NCI-H510A (cell line): ENCODE measurements around the gene IL15.
A peak's percentile ranks its signal among the peaks of the same experiment; 100 is the strongest.
"Not testable (repeated sequence)": the region's sequence is repeated elsewhere in the genome, so short reads cannot be mapped to it uniquely, and the experiment has no call there.

Experiments used
- DNase-seq: peaks from one replicate; lab custom pipeline; 2025; lab: John Stamatoyannopoulos, UW

IL15 gene, protein sequence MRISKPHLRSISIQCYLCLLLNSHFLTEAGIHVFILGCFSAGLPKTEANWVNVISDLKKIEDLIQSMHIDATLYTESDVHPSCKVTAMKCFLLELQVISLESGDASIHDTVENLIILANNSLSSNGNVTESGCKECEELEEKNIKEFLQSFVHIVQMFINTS

DNA sequence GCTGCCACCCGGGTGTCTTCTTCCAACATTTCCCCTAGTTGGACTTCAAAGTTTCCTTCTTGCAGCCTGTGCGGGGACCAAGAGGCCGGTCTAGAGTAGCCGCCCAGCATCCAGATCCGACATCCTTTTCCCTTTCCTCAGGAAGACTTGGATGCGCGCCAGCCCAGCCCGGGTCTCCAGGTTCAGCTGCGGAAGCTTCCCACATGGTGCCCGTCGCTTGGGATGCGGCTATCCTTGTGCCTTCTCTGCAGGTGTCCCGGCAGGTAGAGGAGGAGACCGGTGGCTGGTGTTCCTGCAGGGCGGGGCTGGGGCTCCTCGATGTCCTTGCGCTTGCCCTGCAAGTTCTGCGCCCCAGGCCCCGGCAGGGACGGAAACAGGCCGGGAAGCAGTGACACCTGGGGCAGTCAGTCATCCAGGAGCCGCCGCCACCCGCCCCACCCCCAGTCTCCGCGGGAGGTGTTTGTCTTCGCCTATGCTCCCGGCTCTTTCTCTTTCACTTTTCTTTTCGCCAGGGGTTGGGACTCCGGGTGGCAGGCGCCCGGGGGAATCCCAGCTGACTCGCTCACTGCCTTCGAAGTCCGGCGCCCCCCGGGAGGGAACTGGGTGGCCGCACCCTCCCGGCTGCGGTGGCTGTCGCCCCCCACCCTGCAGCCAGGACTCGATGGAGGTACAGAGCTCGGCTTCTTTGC lies at the start of gene IL15:
IL15 (plus strand) TSS at position 502 of the 689 bp plus-strand sequence. CDS start 82,882 bp downstream, outside the sequence.
- peak; percentile 33 for DNase-seq

DNA sequence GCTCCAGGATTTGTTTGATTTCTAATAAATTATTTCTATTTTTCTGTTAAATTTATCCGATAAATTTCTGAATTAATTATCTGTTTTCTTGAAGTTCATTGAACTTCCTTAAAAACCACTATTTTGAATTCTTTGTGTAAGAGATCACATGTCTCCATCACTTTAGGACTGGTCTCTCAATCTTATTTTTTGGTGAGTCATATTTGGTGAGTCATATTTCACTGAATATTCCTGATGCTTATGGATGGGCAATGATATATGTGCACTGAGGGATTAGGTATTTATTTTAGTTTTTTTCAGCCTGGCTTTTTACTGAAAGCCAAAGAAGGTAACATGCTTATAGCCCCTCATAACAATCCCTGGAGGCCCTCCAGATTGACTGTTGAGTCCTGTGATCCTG lies 48.5 kb upstream of the IL15 start:
- no peak for DNase-seq

DNA sequence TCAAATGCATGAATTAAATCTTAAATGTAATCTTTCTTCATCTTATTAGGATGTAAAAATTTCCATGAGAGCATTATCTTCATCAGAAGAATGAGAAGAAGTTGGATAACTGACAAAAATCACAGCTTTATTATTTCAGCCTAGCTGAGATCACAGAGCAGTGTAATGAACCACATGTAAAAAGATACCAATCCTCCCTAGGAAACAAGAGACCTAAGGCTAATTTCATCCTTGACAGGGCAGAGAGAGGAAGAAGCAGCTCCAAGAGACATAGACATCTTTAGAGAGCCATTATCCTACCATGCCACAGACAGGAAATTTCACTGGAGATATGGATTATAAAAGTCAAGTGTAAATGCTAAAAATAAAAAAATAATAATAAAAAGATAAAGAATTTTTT lies 40.9 kb upstream of the IL15 start:
- no peak for DNase-seq

DNA sequence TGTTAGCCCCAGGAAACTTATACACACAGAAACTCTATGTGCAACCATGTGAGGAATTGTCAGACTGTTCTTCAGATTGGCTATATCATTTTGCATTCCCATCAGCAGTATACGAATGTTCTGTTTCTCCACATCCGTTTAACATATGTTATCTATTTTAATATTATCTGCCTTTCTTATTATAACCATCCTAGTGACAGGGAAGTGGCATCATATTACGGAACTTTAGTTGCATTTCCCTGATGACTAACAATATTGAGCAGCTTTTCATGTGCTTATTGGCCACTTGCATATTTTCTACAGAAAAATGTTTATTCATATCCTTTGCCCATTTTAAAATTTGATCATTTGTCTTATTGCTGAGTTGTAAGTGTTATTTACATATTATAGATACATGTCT lies 36.5 kb upstream of the IL15 start:
- no peak for DNase-seq

DNA sequence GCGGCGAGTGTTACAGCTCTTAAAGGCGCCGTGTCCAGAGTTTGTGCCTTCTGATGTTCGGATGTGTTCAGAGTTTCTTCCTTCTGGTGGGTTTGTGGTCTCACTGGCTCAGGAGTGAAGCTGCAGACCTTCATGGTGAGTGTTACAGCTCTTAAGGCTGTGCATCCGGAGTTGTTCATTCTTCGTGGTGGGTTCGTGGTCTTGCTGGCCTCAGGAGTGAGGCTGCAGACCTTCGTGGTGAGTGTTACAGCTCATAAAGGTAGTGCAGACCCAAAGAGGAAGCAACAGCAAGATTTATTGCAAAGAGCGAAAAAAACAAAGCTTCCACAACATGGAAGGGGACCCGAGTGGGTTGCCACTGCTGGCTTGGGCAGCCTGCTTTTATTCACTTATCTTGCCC lies 31.7 kb upstream of the IL15 start:
- not testable (repeated sequence) for DNase-seq

DNA sequence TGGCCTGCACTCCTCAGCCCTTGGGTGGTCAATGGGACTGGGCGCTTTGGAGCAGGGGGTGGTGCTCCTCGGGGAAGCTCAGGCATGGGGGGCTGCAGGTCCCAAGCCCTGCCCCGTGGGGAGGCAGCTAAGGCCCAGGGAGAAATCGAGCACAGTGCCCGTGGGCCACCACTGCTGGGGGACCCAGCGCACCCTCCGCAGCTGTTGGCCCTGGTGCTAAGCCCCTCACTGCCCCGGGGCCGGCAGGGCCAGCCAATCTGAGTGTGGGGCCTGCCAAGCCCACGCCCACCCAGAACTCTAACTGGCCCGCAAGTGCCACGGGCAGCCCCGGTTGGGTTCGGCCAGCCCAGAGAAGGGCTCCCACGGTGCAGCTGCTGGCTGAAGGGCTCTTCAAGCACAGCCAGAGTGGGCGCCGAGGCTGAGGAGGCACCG lies 30.9 kb upstream of the IL15 start:
- no peak for DNase-seq

DNA sequence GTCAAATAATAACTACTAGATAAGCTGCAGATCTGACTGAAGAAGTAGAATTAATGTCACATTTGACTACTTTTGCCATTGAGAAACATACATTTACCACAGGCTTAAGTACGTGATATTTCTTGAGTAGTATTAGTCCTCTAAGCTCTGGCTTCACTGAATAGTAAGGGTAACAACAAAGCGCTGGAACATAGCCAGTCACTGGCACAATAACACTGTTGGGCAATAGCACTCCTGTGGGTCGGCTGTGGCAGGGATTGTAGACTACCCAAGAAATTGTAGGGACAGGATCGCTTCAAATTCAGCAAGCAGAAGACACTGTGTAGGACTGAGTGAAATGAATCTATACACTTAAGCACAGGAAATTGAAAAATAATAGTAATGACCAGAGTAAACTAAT lies 27.1 kb upstream of the IL15 start:
- DNase-seq, result no peak

DNA sequence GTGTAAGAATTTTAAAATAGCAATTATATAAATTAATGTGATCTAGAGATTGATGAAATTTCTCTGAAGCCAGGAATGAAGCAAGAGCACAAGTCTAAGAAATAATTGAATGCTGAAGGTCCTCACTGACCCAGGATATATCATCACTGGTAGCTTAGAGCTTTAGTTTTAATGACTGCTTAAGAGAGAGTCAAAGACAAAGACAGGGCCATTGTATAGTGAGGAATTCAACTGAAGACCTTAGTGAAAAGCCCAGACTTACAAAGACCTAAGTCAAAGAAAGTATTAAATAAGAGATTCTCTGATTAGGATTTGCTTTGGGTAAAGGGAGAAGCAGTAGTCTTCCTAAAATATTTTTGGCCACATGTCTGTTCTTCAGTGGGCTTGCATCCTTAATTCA lies 26.0 kb upstream of the IL15 start:
- no peak for DNase-seq

DNA sequence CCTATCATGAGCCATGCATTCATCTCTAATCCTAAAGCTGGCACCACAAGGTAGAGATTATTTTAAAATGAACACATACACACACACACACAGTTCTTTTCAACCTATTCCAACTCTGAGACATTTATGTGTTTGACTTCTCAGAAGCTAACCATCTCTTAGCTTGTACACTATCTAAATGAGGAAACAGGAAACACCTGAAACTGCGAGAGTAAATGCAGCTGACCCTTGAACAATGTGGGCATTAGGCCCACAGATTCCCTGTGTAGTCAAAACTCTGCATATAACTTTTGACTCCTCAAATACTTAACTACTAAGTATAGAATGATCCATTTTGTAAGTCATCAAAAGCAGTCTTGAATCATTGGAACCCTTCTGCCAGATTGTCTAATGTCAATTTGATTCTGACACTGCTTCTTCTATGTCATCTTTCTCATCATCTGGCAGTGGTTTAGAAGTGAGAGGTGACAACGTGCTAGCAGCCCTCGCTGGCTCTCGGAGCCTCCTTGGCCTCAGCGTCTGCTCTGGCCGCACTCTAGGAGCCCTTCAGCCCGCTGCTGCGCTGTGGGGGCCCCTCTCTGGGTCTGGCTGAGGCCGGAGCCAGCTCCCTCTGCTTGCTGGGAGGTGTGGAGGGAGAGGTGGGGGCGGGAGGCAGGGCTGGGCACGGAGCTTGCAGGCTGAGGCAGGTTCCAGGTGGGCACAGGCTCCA lies 21.4 kb upstream of the IL15 start:
- no peak for DNase-seq

DNA sequence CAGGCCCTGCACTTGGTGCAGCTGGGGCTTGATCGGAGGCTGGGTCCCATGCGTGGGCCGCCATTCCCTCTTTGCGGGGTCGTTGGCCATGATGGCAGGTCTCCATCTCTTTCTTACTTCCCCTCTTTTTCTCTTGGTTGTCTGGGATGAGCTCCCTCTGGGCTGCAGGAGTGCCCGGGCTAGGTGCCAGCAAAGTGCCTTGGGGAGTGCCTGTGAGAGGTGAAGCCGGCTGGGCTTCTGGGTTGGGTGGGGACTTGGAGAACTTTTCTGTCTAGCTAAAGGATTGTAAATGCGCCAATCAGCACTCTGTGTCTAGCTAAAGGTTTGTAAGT lies 20.8 kb upstream of the IL15 start:
- not testable (repeated sequence) for DNase-seq

DNA sequence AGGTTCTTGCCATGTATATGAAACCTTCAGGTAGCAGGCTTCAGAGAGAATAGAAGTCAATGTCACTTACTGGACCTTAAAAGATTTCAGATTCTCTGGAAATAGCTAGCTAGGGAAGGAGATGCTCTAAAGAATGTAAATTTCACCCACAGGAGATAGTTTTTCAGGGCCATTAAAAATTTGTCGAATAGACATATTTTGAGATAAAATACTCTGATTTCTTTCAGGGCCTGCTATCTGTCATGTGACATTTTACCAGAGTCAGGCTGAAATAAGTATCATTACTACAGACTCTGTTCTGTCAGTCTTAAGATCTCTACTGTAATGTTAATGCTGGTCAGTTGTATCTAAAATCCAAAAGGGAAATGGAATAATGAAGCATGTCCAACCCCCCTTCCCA lies 15.7 kb upstream of the IL15 start:
- DNase-seq, result no peak

DNA sequence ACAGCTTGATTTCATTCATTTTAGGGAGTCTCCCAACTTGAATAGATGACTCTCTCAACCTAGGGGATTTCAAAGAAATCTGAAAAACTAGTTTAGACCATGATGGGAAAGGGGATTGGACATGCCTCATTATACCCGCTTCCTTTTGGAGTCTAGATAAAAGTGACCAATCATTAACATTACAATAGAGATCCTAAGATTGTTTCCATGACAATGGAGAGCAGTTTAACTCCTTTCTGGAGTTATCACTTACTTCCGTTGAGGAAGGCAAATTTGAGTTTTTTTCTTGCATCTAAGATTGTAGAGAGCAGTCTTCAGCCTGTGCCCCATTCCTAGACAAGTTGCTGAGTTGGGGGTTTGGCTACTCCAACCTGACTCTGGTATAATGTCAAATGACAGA lies 11.4 kb upstream of the IL15 start:
- no peak for DNase-seq

DNA sequence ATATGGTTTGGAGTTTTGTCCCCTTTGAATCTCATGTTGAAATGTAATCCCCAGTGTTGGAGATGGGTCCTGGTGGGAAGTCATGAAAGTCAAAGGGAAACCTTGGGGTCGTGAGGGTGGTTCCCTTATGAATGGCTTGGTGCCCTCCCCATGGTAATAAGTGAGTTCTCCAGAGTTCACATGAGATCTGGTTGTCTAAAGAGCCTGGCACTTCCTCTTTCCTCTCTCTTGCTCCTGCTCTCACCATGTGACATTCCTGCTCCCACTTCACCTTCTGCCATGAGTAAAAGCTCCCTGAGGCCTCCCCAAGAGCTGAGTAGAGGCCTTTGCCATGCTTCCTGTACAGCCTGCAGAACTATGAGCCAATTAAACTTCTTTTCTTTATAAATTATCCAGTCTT lies 5.5 kb upstream of the IL15 start:
- no peak for DNase-seq

DNA sequence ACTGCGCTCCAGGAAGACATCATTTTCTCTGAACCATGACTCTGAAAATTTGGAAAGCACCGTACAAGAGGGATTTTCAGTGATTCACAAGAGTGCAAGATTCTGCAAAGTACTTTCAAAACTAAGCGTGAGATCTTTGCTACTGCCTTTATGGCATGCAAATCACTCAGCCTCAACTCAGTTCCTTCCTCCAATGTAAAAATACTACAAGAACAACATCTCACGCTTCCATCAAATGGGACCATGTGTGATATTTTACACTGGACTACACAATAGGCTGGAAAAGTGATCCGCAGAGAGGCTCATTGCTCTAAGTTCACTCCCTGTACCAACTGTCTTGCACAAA lies 674 bp upstream of the IL15 start:
- DNase-seq, result no peak

DNA sequence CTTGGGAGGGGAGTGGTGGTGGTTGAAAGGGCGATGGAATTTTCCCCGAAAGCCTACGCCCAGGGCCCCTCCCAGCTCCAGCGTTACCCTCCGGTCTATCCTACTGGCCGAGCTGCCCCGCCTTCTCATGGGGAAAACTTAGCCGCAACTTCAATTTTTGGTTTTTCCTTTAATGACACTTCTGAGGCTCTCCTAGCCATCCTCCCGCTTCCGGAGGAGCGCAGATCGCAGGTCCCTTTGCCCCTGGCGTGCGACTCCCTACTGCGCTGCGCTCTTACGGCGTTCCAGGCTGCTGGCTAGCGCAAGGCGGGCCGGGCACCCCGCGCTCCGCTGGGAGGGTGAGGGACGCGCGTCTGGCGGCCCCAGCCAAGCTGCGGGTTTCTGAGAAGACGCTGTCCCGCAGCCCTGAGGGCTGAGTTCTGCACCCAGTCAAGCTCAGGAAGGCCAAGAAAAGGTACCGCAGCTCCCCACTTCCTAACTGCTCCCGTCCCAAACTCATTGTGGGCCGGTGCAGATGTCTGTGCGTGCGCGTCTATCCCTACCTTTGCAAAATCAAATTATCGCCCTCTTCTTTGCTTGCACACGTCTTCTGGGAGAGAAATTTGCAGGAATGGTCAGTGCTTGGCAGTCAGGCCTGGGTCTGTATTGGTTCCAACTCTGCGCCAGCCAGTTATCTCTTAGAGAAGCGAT lies 533 bp downstream of the IL15 start:
- no peak for DNase-seq

DNA sequence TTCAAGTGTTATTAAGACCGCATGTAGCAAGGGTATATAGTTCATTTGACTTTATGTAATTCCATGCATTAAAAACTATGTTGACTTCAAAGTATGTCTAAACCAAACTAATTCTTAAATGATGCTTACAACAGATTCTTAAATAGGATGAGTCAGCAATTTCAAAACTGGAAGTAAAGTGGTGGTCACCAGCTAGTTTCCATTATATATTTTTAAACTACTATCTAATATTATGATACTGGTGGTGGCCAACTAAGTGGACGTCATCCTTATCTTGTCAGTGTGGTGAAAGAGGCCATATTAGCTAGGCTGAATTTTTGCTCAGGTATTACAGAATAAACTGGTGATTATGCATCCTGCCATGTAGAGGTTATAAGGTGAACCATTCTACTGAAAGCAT lies 1.2 kb downstream of the IL15 start:
- no peak for DNase-seq

DNA sequence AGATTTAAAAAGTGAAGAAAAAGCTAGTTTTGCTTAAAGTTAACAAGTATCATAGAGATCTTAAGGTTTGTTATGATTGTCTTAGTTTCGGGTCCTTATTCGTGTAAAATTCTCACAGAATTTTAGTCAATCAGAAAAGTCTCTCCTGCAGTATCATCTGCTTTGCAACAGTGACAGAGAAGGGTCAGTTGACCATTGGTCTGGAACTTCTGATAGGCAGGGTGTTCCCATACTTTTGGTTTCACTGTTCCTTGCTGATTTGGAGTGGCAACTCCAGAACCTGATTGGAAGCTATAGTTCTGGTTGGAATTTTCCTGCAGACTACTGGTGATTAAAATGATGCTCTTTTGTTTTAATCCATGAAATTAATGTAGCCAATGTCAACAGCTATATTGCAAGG lies 1.8 kb downstream of the IL15 start:
- DNase-seq, result no peak

DNA sequence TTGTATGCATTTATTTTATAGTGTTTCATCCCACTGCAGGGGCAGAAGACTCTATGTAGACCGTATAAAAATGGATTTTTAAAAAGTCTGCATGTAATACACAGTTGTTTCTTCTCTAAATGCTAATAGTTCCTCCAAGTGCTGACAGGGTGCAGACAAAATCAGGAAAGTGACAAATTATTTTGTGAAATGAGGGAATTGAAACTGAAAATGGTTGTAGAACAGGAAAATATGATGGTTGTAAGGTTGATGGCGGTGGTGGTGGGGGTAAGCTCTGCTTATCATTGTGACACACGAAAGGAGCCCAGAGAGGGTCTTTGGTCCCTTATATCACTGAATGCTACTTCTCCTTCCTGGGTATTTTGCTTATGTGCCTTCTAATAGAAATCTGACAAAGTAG lies 4.3 kb downstream of the IL15 start:
- no peak for DNase-seq

DNA sequence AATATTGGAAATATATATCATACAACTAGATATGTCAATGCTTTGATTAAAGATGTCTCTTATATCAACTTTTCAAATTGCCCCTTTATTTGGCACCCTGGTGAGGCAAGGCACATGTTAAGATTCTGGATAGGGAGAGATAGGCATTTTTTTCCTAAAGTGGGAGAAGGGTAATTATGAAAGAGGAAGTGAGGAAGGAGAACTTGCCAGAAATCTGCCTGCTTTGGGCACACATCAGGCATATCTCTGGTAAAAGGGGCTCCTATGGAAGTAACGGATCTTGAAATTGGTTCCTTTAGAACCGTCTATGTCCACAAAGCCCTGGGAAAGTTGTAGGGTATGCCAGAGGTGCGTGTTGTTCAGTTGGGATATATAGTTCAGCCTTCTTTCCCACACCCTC lies 5.7 kb downstream of the IL15 start:
- no peak for DNase-seq

DNA sequence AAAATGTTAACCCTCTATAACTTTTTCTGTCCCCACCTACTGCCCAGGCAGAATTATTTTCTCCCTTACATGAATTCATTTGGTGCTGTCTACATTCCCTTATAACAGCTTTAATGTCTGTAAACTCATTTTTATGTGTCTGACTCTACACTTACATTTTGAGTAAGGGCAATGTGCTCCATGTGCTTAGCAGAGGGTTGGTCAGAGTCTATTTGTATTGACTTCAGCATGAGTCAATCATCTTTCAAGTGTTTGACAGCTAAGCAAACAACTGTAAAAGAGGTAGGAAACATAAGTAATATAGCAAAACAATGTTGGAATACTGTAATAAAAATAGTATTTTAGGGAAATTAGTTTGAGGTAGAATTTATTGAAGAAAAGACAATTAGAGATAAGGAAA lies 6.3 kb downstream of the IL15 start:
- DNase-seq, result peak; percentile 8

DNA sequence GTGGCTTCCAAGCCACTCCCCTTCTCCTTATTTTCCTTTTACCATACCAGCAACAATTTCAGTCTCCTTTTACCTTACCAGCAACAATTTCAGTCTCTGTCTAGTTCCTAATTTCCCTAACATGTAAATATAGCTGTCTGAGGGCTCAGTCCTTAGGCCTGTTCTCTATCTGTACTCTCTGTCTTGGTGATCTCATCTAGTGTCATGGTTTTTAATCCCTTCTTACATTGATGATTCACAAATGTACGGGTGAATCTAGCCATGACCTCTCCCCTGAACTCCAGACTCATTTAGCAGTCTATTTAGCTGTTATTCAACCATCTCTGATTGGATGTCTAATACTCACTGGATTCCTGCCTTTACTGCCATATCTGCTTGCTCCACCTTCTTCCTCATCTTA lies 7.2 kb downstream of the IL15 start:
- no peak for DNase-seq

DNA sequence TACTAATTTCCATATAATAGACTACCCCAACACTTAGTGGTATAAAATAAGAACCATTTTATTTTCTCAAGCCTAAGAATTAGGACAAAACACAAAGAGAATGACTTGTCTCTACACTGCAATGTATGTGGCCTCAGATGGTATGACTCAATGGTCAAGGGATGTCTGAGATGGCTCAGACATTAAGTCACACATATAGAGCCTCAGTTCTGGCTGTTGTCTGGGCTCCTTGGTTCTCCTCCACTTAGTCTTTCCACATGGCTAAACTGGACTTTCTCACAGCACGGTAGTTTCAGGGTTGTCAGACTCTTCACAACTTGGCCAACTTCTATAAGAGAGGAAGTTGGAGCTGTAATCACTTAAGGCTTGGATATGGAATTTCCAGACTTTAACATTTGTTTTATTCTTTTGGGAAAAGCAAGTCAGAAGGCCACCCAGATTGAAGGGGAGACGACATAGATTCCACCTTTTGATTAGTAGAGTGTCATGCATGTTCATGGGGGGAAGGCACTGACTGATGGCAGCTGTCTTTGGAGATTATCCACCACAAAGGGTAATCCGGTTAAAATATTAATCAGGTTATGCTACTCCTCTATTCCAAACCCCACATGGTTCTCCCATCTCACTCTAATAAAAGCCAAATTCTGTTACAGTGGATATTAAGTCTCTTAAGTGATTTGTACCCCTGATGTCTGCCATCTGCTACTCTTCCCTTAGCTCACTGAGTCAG lies 9.4 kb downstream of the IL15 start:
- no peak for DNase-seq

DNA sequence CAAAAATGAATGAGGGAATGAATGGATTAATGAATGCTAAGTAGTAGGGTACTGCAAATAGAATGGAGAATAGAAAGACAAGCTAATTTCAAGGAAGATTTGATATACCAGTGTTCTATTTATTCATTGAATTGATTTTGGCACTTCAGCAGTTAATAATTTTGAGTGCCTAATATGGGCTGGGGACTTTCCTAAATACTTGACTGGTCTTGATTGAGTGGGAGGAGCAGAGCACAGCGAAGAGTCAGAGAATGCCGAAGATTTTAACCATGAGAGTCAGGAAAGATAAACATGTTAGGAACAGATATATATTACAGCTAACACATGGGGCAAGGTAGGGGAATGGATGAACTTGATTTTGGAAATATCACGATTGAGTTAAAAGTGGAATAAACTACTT lies 10.6 kb downstream of the IL15 start:
- DNase-seq, result no peak
